GM19467 (cell line): ENCODE data around the gene KIF6.

Experiments used
- ATAC-seq: cut with Tn5 transposase; IDR thresholded peaks from one replicate; pipeline ENCODE4 v1.9.1; 2021; ENCODE audit warnings: mild to moderate bottlenecking, moderate library complexity; ENCODE audit not compliant: unreplicated experiment

The KIF6 gene

GRCh38 chr6:39330057-39330456 lies 395.2 kb downstream of the KIF6 start:
- ATAC-seq: peak; percentile 77

DNA sequence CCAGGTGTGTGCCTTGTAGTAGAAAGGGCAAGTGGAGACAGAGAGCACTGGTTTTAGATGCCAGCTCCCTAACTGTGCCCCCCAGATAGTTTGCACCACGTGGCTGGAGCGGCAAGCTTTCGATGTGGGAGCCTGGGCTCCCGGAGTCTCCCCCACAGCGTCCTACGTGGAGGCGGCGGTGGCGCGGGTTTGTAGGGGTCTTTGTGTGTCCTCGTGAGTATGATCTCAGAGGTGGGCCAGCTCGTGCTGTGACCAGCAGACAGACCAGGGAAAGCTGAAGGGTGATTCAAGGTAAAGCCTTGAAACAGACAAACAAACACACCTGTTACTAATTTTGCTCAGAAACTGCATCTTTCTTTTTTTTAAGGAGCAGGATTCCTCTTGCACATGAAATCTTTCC lies 397.1 kb downstream of the KIF6 start:
- no peak for ATAC-seq

DNA sequence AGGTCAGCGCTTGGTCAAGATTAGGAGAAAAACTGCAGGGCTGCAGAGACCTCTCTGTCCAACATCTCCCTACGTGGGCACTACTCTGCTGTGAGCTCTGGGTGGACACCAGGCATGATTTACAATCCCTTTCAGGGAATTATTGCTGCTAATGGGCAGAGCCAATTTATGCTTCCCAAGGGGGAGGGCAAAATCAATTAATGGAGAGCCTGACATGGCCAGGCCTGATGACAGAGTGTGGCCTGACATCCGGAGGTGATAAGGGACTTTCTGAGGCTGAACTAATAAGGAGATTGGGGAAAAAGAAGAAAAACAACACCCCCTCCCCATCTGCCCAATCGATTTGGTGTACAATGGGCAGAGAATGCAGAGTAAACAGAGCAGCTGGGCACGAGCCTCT lies 397.7 kb downstream of the KIF6 start:
- no peak for ATAC-seq

DNA sequence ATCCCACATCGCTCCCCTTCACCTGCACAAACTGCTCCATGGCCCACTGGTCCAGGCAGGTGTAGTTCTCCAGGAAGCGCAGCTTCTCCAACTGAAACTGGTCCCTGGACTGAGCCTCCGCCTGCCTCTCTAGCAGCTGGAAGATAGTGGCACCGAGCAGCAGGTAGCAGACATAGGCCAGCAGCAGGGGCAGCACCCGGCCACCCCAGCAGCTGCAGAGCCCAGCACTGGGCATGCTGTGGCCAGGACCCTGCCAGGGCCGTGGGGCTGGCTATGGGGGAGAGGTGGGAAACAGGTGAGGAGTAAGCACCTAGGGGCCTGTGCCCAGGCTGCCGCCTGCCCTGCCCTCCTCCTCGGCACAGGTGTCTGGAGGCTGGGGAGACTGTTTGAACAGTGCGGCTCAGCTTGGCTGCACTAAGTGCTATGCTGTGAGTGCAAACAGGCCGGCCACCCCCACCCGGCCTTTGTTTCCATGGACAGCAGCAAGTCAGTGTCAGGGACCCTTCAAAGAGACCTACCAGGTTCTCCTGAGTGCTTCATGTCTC lies 402.8 kb downstream of the KIF6 start, which contains the start of gene KCNK16:
Gene KCNK16, minus strand, starts transcription at position 397 of the 545 bp plus-strand sequence. Its CDS starts 162 bp downstream, at position 235.
- ATAC-seq: no peak

DNA sequence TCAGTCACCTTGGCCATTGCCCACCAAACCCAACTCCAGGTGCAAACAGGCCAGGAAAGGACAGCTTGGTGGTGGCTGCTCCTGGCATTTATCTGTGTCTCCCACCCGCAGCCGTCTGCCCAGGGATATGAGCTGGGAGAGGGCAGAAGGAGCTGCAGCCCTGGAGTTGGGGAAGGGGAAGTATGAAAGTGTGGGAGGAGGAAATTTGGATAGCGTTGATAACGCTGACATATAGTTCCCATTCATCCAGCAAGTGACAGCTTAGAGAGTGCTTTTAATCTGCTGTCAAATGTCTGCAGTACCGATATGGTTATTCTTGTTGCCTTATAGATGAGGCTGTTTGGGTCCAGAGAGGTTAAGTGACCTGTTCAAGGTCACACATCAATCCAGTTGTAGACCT lies 403.4 kb downstream of the KIF6 start:
- ATAC-seq: no peak

DNA sequence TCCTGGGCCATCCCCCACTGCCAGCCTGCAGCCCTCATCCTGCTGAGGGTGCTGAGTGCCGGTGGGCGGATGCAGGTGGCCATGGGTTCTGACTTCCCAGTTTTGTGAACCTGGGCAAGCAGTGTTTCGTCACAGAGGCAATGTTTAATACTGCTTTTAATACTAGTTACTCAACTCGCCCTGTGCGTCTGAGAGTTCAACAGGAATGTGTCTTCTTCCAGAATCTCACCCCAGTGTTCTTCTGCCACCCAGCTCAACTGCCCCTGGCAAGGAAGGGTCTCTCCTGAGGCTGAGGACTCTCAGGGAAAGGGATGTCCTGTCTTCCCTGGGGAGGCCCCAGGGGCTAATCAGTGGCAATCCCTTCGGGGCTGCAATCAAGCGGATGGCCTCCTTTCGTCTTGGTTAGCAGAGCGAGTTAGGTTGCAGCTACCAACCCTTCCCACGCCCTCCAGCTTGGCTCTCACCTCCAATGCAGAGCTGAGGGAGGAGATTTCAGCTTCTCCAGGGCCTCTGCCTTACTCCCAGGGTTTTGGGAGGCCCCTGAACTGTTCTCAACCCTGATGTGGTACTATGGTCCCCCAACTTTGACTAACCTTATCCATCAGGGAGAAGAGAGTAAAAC lies 404.7 kb downstream of the KIF6 start:
- no peak for ATAC-seq

- ATAC-seq: no peak
Measured at GRCh38 chr6:39319621-39320362, 405.4 kb downstream of the KIF6 start.

- ATAC-seq: no peak
Measured at GRCh38 chr6:39317256-39317655, 408.0 kb downstream of the KIF6 start.

GRCh38 chr6:39314273-39314795 lies 410.9 kb downstream of the KIF6 start, which contains the start of gene KCNK17:
KCNK17 (minus strand) TSS chr6:39314419; CDS start chr6:39314320, 99 bp downstream.
- no peak for ATAC-seq

DNA sequence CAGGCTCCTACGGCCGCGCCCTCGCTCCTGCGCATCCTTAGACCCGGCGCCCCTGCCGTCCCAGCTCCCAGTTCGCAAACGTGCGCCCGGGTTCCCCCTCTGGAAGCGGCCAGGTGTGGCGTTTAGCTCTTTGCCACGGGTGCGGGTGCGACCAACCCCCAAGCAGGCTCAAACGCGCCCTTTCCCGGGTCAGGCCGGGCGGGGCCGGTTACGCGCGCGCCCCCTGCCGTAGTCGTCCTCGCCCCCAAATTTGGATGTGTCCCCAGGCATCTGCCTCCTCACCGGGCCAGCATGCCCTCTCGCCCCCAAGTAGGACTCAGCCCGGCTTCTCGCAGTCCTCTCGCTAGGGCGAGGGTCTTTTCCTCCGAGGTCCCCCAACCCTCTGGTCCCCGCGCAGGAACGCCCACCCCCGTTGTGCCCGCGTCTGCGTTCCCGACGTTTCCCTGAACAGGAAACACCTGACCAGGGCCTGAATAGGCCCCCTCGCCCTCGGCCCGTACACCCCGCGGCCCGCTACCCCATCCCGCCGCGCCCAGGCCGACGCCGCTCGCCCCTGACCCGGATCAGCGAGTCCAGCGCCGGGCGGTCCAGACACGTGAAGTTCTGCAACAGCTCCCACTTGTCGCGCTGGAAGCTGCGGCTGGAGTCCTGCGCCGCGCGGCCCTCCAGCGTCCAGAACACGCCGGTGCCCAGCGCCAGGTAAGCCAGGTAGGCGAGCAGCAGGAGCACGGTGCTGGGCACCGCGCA lies 411.5 kb downstream of the KIF6 start:
- no peak for ATAC-seq

DNA sequence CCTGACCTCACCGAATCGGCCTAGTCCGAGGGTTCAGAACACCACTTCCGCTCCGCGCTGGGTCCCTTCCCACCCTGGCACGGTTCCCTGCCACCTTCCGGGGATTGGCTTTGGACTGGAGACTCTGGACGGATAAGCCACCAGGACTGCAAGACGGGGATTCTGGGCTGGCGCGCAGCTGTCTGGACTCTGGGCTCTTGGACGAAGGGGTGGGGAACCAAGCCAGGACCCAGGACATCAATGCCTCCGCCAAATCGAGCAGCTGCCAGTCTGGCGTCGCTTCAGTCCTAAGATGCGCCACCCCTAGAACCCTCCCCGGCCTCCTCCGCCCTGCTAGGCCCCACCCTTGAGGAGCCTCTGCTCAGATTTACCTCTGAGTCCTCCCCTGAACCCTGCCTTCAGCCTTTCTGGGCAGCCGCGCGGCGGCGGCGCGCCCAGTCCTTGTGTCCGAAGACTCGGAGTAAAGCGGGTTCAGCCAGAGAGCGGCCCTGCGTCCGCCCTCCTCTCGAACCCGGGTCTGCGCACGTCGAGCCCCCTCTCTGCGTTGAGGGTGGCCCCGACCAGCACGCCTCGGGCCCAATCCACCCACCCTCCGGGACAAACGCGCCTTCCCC lies 412.2 kb downstream of the KIF6 start:
- no peak for ATAC-seq

GRCh38 chr6:39310542-39310941 lies 414.7 kb downstream of the KIF6 start:
- no peak for ATAC-seq

GRCh38 chr6:39309942-39310531 lies 415.2 kb downstream of the KIF6 start:
- ATAC-seq: no peak

DNA sequence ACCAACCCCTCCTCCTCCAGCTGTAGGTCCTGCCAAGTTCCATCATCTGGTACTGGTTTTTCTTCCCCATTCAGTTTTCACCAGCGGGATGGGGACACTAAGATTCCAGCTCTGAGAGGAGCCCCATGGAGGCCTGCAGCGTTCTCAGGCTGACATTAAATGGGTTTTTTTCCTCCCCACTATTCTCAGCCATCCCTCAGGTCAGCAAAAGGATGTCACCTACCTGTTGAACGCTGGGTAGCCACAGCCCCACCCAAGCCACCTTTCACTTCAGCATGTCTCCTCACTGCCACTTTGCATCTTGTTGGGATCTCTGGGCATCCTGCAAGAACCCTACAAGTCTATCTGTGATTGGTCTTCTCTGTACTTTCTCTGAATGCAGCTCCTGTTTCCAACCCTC lies 417.7 kb downstream of the KIF6 start:
- no peak for ATAC-seq

GRCh38 chr6:39304951-39305350 lies 420.3 kb downstream of the KIF6 start:
- no peak for ATAC-seq

DNA sequence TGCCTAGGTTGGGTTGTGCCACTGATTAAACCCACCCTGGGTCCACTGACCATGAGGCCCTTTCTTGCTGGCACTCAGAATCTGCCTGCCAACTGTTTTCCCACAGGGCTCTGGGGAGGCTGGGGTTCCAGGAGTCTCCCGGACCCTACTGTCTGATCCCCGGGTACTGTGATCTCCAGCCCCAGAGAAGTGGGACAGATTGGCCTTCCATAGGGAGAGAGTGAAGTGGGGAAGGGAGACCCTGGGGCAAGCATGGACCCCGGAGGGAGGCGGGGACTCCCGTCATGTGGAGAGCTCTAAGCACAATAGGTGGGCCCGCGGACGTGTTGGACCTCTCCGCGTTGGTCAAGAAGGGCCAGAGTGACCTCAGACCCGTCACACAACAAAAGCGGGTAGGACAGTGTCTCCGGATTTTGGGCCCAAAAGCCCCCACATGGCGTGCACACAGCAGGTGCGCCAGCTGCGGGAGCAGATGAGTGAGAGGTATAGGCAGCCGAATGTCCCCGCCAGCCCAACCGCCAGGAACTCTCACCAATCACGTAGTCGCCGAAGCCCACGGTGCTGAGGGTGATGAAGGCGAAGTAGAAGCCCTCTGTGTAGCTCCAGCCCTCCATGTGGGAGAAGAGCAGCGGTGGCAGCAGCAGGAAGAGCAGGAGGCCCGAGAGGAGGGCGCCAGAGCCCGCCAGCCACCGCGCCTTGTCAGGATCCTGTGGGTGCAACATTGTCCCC lies 421.6 kb downstream of the KIF6 start:
- no peak for ATAC-seq

- peak; percentile 84 for ATAC-seq
Measured at GRCh38 chr6:39302669-39303424, 422.4 kb downstream of the KIF6 start.

GRCh38 chr6:39302011-39302410 lies 423.2 kb downstream of the KIF6 start:
- no peak for ATAC-seq

DNA sequence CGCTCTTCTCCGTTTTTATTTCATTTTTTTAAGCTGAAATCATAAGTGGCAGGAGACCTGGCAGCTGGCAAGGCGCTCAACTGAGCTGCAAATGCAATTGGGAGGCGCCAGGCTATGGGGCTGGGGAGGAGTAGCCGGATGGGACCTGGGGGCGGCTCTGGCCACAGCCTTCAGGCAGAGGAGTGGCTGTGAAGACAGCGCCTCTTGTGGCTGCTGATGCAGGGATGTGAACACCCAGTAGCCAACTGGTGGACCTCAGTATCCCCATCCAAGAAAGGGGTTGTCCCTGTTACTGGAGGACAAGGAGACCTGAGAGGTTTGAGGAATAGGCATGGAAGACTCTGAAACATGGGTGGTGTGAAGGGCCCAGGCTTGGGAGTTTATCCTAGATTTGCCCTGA lies 423.6 kb downstream of the KIF6 start:
- ATAC-seq: no peak
